NCI-H748 treated with DMSO at 0.1 percent for 48 hours (cell line): Measurements from ENCODE around the gene AOPEP.

Source experiments
- DNase-seq: peaks from one replicate; lab custom pipeline; 2025; lab: John Stamatoyannopoulos, UW

AOPEP gene

GRCh38 chr9:95097279-95097678 lies 370.8 kb downstream of the AOPEP start:
- no peak for DNase-seq

GRCh38 chr9:95098391-95098921 lies 372.0 kb downstream of the AOPEP start:
- no peak for DNase-seq

DNA sequence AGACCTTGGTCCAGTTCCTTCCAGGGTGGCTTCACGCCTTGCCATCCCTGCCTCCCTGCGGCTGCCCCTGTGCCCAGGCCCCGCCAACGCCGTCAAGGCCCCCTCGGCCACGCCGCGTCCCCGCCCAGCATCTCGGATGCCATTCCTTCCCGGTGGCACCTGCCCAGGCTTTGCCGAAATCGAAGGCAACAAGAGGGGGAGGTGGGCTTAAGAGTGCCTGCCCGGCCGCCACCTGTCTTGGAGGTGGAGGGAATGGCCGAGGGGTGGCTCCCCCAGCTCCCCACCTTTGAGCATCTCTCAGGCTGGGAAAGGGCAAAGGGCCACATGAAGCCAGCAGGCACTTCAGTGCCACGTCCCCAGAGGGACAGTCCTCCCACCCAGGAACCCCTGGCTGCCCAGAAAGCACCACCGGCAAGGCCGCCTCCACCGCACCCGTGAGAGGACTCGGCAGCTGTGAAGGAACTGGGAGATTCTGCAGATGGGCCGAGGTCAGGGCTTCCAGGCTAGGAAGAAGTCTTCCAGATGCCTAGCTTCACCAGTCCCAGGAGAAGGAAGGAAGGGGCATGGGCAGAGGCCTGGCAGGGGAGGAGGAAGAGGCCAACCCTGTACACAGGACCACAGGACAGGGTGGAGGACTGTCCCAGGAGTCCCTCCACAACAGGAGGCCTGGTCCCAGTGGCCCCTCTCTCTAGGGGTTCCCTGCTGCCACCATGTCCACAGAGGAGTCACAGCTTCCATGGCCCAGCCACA lies 373.0 kb downstream of the AOPEP start:
- DNase-seq, result no peak

DNA sequence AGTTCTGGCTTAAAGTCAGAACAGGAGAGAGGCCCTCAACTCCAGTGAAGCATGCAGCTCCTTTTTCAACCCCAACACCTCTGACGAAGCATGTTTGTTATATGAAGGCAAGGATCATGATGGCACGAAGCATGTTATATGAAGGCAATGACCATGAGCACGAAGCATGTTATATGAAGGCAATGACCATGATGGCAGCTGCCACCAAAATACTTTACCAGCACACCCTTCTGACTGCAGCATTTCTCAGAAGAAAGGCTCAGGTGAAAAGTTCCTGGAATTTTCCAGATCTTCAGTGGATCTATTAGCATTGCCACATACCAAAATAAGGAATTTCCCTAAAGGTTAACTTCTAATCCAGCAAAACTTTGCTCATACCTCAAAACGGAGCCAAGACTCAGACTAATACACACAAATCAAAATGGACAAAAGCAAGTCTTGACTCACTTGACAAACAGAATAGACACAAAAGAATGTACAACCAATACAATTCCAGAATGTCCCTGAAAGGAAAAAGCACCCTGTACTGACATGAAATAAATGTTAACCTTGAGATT lies 373.6 kb downstream of the AOPEP start:
- no peak for DNase-seq

- DNase-seq, result no peak
These were observed 374.8 kb downstream of the AOPEP start for GRCh38 chr9:95101326-95101725.

DNA sequence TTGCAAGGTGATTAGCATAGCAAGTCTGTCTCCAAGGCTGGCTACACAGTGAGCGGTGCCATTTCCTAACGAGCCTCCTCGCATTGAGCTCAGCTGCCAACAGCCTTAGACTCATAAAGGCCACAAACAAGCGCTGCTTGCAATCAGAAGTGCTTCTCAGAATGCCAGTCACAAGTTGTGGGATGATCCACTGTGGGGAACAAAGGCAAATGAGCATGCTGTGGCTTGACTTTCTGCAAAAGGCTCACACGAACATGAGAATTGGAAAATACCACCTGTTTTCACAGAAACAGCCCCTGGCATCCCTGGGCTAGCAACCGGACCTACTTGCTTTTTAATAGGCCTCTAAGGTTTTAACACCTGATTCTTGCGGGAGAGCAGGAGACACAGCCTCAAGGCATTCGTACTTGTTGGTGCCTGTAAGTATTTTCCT lies 375.5 kb downstream of the AOPEP start:
- no peak for DNase-seq

GRCh38 chr9:95102572-95102971 lies 376.1 kb downstream of the AOPEP start:
- no peak for DNase-seq

DNA sequence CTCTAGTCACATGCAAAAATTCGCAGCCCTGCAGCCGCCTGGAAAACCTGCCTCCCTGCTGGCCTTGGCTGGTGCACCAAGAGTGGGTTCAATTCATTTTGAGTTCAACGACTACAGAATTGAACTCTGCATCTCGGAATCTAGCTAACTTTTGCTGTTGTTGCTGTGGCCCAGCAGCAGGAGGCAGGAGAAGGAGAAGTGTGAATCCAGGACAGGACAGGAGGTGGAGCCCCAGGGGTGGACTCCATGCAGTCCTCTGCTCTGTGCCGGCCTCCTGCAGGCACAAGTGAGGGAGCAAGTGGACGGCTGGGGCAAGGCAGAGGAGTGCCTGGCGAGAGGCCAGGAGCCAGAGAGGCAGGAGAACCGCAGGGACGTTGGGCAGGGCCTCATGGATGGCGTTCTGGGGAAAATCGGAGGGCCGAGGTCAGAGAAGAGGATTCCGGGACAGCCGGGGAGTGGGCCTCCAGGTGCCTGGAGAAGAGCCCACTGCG lies 376.8 kb downstream of the AOPEP start:
- no peak for DNase-seq

- no peak for DNase-seq
These were observed 377.5 kb downstream of the AOPEP start for GRCh38 chr9:95103871-95104580.

GRCh38 chr9:95104581-95104960 lies 378.1 kb downstream of the AOPEP start:
- DNase-seq, result no peak

- no peak for DNase-seq
These were observed 378.5 kb downstream of the AOPEP start for GRCh38 chr9:95104980-95105379.

GRCh38 chr9:95105519-95106287 lies 379.2 kb downstream of the AOPEP start:
- no peak for DNase-seq

DNA sequence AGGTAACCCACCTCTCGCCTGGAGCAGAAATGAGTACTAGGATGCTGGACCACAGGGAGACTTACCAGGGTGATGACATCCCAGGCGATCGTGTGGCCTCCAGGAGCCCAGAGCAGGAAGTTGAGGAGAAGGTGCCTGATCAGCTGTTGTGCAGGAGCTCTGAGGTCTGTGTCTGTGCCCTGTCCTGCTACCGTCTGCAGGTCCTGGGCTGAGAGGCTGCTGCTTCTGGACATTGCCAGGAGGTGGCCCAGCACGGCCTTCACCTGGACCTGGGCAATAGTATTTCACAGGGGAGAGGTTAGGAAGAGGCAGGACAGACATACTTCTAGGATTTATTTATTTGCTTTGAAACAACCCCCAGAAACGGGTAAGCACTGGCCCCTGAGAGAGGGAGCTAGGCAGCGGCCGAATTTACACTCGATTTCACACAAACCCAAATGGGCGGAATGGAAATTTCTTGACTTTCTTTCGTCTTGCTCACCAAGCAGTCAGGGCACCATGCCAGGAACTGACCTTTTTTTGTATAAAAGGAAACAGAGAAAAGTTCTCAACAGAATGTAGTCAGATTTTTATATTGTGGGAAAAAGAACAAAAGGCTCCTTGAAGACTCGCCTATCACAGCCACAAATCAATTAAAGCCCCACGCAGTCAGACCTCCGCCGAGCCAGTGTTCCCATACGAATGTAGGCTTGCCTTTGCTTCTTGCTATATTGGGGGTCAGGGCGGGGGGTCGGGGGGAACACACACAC lies 380.7 kb downstream of the AOPEP start:
- DNase-seq, result no peak

- DNase-seq, result no peak
These were observed 381.5 kb downstream of the AOPEP start for GRCh38 chr9:95107976-95108375.

GRCh38 chr9:95108777-95109176 lies 382.3 kb downstream of the AOPEP start:
- no peak for DNase-seq

DNA sequence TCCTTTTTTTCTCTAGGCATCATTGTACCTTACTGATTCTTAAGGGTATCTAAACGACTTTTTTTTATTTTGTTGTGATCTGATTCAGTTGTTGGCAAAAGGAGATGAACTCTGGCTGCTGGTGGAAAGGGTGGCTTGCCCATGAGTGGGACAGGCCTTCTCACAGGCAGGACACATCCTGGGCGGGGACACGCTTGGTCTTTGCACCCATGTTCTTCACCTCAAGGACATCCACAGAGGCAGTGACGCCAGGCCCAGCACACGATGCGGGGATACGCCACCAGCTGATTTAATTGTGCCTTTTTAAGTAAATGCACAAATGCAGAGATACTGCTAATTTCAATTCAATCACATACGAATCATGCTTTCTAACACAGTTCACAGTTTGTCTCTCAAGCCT lies 383.0 kb downstream of the AOPEP start:
- no peak for DNase-seq

DNA sequence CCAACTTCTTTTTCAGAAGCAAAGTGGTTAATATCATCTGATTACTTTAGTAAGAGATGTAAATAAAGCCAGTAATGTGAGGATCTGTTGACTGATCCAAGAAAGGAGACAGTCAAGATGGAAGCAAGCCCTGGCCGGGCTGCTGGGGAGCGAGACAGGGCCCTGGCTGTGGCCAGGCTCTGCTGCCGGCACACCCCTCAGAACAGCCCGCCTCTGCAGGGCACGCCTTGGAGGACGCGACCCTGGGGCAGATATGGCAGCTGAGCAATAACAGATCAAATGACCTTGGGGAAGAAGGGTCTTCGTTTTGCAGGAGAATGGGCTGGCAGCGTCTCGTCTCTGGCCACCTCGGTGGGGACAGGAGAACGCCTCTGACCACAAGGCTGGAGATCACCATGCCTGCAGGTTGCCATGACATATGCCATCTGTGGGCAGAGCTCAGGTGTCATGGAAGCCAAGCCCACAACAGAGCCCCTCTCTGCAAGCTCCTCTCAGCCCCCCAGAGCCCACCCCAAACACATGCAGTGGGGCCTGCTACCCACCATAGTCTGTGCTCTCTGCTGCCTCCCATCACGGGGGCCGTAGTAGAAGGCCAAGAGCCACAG lies 384.5 kb downstream of the AOPEP start:
- no peak for DNase-seq

GRCh38 chr9:95111716-95112115 lies 385.2 kb downstream of the AOPEP start:
- no peak for DNase-seq

DNA sequence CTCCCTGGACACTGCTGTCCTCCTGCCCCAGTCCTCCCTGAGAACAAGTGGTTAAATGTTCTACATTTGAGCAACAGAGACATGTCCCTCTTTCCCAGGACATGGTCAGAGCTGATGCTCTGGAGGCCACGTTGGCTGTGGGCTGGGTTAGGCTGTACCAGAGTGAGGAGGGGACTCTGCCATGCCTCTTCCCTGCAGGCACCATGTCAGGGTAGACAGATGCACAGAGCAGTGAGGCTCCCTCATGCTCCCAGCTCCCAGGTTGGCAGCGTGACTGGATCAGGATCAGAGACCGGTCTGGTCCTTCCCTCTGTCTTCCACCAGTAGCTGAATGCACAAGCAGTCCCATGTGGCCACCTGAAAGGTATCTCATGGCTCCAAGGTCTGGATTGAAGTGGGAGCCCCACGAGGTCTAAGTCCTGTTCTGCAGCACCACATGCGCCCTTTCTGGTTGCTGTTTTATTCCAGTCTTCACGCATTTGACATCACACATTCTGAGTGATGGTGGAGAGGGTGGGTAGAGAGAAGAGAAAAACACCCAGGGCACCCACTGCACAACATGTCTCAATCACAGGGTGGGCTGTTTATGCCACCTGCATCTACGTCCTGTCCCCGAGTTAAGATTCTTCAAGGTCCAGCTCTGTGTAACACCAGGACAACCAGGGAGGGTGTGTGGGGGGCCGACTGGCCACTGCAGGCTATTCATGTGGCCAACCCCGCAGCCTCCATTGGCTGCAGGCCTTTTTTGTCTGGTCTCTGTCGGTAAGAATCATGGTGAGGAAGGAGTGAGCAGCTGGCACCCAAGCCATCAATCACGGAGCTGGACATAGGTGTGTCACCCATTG lies 386.2 kb downstream of the AOPEP start:
- no peak for DNase-seq

DNA sequence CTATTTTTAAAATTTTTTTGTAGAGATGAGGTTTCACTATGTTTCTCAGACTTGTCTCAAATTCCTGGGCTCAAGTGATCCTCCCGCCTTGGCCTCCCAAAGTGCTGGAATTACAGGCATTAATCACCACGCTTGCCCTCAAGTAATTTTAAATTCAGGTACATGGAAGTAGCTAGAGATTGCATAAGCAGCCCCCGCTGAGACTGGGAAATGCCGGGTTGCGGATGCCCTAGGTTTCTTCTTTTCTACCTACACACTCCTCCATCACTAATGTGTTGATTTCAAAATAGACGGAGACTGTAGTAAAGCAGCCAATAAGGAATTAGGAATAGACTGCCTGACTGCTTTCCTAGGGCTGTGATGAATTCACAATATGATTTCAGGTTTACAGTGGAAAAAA lies 388.6 kb downstream of the AOPEP start:
- DNase-seq, result no peak
